PC-9 (cell line): Measurements from ENCODE around the gene FLYWCH2. TPM values are rescaled to one million over a fixed set of nuclear protein-coding genes. Genes with fewer than 3 reads are reported as not detected.

Experiments
- BruUV-seq: library from RNA; stranded (reverse); fragments of 400-500 nt; replicated peaks from 2 replicates; lab custom pipeline; 2021; lab: Mats Ljungman, UMichigan
- CTCF ChIA-PET: fragments of 300-600 bp; sonication (Branson Sonifier 250); formaldehyde crosslinking; loops from one replicate; lab custom pipeline; 2022; ENCODE audit warnings: antibody characterized with exemption; lab: Charles Lee
- POLR2A ChIA-PET: fragments of 300-600 bp; sonication (Branson Sonifier 250); formaldehyde crosslinking; loops from one replicate; lab custom pipeline; 2022; ENCODE audit warnings: antibody characterized with exemption; ENCODE audit not compliant: unreplicated experiment; lab: Charles Lee
- DNase-seq, 2 experiments: peaks; one replicate each; pipeline versions ENCODE4 v3.0.0 to v3.0.0-alpha.2; 2015 to 2022; ENCODE audit warnings: mixed read lengths in 1 of 2
- H2AFZ ChIP-seq: fragments of 200-600 bp; sonication (generic); 2 replicates; pipeline ENCODE4 v1.8.1; 2017; ENCODE audit warnings: antibody characterized with exemption
- H3F3A ChIP-seq: fragments of 200-600 bp; sonication (generic); 2 replicates; pipeline ENCODE4 v1.8.1; 2017; ENCODE audit warnings: antibody characterized with exemption, mild to moderate bottlenecking, low read depth; ENCODE audit not compliant: insufficient read depth
- H3K27ac ChIP-seq: fragments of 200-600 bp; sonication (generic); 2 replicates; pipeline ENCODE4 v1.6.1; 2016; ENCODE audit warnings: mixed run types
- H3K27me3 ChIP-seq: fragments of 200-600 bp; sonication (generic); 2 replicates; pipeline ENCODE4 v1.6.1; 2016; ENCODE audit warnings: low read depth, mixed run types; ENCODE audit not compliant: insufficient read depth
- H3K36me3 ChIP-seq: fragments of 200-600 bp; sonication (generic); 2 replicates; pipeline ENCODE4 v1.6.1; 2016; ENCODE audit warnings: low read depth, mixed run types
- H3K4me1 ChIP-seq: fragments of 200-600 bp; sonication (generic); replicated peaks from 2 replicates; pipeline ENCODE4 v1.6.1; 2016; ENCODE audit warnings: mixed run types; ENCODE audit not compliant: insufficient read depth
- H3K4me2 ChIP-seq: fragments of 200-600 bp; sonication (generic); 2 replicates; pipeline ENCODE4 v1.6.1; 2017; ENCODE audit warnings: mixed run types
- H3K4me3 ChIP-seq: fragments of 200-600 bp; sonication (generic); 2 replicates; pipeline ENCODE4 v1.6.1; 2016; ENCODE audit warnings: mixed run types
- H3K79me2 ChIP-seq: fragments of 200-600 bp; sonication (generic); 2 replicates; pipeline ENCODE4 v1.6.1; 2017; ENCODE audit warnings: low read depth, mixed run types
- H3K9me2 ChIP-seq: fragments of 200-600 bp; sonication (generic); 2 replicates; pipeline ENCODE4 v1.8.1; 2017; ENCODE audit warnings: mild to moderate bottlenecking; ENCODE audit not compliant: insufficient read depth
- H3K9me3 ChIP-seq: fragments of 200-600 bp; sonication (generic); 2 replicates; pipeline ENCODE4 v1.8.1; 2016; ENCODE audit warnings: low read depth; ENCODE audit not compliant: insufficient read depth
- H4K20me1 ChIP-seq: fragments of 200-600 bp; sonication (generic); 2 replicates; pipeline ENCODE4 v1.8.1; 2017; ENCODE audit not compliant: insufficient read depth
- EZH2 ChIP-seq: fragments of 200-600 bp; sonication (generic); IDR thresholded peaks from 2 replicates; pipeline ENCODE4 v1.8.0; 2017; ENCODE audit warnings: antibody characterized with exemption, low read depth
- intact Hi-C: fragments of 100-400 bp; cut with micrococcal nuclease; formaldehyde crosslinking; loops from one replicate; pipeline ENCODE4 v1.10.0; 2022; ENCODE audit not compliant: unreplicated experiment
- total RNA-seq: library from RNA; stranded (reverse); gene quantifications from 2 replicates; pipeline ENCODE4 v1.2.3, GENCODE V29; 2021
- TF ChIP-seq, protein P1 (sequence below): fragments of 200-600 bp; sonication (generic); conservative IDR thresholded peaks from 2 replicates; pipeline ENCODE4 v1.6.1; 2017; ENCODE audit warnings: mixed run types, antibody characterized with exemption, mild to moderate bottlenecking, moderate library complexity

FLYWCH2 gene
- total RNA-seq, 1 experiment from 2014 or later, result 41.5 TPM

DNA sequence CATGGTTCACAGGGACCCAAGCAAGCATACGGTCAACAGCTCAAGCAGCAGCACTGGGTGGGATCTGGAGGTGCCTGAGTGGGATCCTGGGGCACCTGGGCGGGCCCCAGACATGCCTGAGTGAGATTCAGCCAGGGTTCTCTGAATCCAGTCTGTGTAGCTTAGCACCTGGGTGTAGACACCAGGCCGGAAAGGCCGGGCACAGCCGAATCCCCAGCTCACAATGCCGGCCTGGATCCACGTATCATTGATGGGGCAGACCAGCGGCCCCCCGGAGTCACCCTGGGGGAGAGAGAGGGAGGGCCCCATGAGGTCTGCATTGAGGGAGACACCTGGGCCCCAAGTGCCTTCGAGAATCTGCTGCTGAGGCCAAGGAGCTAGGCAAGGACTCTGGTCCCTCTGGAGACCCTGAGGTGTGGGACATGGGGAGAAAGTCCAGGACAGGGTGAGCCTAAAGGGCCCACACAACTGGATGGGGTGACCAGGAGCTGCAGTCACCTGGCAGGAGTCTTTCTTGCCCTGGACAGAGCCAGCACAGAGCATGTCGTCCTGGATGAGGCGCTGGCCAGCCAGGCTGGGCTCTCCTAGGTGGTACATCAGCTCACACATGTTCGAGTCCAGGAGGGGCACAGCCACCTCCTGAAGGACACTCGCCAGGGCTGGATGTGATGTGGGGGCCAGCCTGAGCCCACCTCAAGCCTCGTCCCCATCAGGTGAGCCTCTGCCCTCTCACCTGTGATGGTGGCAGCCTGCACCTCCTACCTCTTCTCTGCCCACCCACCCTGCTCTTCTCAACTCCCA is 43.2 kb upstream of the FLYWCH2 start:
- ChIA-PET CTCF (interaction anchor here (1.1 to 2.2 kb wide), 2 partner anchors 28 to 31 kb away, joined by 3 to 6 read pairs; no protein-coding TSS in a partner anchor), POLR2A (no interaction called here)
- H3K27me3 ChIP-seq, result no peaks in the 10 kb centered on the region
- H3K79me2 ChIP-seq, result no peaks in the 10 kb centered on the region
- H3K9me3 ChIP-seq, result no peaks in the 10 kb centered on the region
- BruUV-seq, result no TSS peak
- H3K36me3 ChIP-seq, result no peaks in the 10 kb centered on the region
- H3K4me3 ChIP-seq, result no peak overlapping the region
- H3F3A ChIP-seq, result peaks cover 45% of the 10 kb centered on the region
- H4K20me1 ChIP-seq, result no peaks in the 10 kb centered on the region
- TF ChIP-seq, protein P1, sequence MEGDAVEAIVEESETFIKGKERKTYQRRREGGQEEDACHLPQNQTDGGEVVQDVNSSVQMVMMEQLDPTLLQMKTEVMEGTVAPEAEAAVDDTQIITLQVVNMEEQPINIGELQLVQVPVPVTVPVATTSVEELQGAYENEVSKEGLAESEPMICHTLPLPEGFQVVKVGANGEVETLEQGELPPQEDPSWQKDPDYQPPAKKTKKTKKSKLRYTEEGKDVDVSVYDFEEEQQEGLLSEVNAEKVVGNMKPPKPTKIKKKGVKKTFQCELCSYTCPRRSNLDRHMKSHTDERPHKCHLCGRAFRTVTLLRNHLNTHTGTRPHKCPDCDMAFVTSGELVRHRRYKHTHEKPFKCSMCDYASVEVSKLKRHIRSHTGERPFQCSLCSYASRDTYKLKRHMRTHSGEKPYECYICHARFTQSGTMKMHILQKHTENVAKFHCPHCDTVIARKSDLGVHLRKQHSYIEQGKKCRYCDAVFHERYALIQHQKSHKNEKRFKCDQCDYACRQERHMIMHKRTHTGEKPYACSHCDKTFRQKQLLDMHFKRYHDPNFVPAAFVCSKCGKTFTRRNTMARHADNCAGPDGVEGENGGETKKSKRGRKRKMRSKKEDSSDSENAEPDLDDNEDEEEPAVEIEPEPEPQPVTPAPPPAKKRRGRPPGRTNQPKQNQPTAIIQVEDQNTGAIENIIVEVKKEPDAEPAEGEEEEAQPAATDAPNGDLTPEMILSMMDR, result no peak
- H3K9me2 ChIP-seq, result no peaks in the 10 kb centered on the region
- H3K4me1 ChIP-seq, result peaks cover 37% of the 10 kb centered on the region
- no peak for DNase-seq
- H3K27ac ChIP-seq, result no peak overlapping the region
- H2AFZ ChIP-seq, result no peak overlapping the region
- intact Hi-C loops, result loop anchor here (5.0 kb wide), 1 partner anchor 67 kb away; no protein-coding TSS in a partner anchor
- no peak overlapping the region for H3K4me2 ChIP-seq

- POLR2A ChIA-PET, result no interaction called here
- no peak for TF ChIP-seq EZH2
- TF ChIP-seq, protein P1, result no peak
- Histone ChIP-seq H3K9me3 (no peaks in the 10 kb centered on the region), H3K36me3 (no peaks in the 10 kb centered on the region), H4K20me1 (no peaks in the 10 kb centered on the region), H3K9me2 (no peaks in the 10 kb centered on the region), H3K4me1 (peaks cover 41% of the 10 kb centered on the region), H3F3A (peaks cover 50% of the 10 kb centered on the region), H3K27me3 (no peaks in the 10 kb centered on the region), H2AFZ (no peak overlapping the region), H3K4me2 (no peak overlapping the region), H3K27ac (no peak overlapping the region), H3K4me3 (no peak overlapping the region), H3K79me2 (no peaks in the 10 kb centered on the region)
- BruUV-seq, result no TSS peak
- intact Hi-C loops, result no loop called here
- no peak for DNase-seq
- CTCF ChIA-PET, result interaction anchor here (0.6 to 2.2 kb wide), 2 partner anchors 27 to 159 kb away, joined by 5 to 6 read pairs; no protein-coding TSS in a partner anchor
Observed at GRCh38 chr16:2840914-2841313, 42.1 kb upstream of the FLYWCH2 start.

DNA sequence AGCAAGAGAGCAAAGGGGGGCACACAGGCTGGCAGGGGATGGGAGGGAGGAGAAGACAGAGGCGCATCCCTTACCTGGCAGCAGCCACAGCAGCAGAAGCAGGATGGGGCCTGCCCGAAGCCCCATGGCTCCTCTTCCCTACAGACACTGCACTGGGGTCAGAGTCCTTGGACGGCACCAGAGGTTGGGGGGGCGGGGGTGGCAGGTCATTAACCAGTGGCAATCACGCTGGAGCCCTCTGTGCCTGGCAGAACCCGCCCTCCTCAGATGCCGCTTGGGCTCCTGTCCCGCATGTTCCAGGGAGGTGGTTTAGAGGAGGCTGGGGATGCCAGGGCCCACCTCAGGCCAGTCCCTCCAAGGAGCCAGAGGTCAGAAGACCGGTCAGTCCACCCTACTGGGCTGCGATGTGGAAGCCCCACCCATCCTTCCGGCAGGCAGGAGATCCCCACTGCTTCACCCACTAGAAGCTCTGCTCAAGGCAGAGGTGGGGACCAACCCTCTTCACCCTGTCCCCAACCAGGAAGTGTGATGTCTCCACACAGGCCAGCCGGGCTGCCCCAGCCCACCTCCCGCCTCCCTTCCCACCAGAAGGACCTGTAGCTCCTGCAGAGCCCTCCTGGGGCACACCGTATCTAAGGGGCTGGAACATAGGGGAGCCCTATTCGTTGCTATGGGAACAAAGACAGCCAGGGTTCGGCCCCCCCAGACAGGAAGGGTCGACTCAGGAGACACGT is 41.2 kb upstream of the FLYWCH2 start:
- Histone ChIP-seq H3K27me3 (no peaks in the 10 kb centered on the region), H3K9me2 (no peaks in the 10 kb centered on the region), H3K36me3 (no peaks in the 10 kb centered on the region), H3K4me1 (peaks cover 40% of the 10 kb centered on the region), H4K20me1 (no peaks in the 10 kb centered on the region), H3F3A (peaks cover 48% of the 10 kb centered on the region), H3K9me3 (no peaks in the 10 kb centered on the region), H3K4me2 (no peak overlapping the region), H3K27ac (no peak overlapping the region), H2AFZ (no peak overlapping the region), H3K4me3 (no peak overlapping the region), H3K79me2 (no peaks in the 10 kb centered on the region)
- no peak for TF ChIP-seq EZH2
- intact Hi-C loops, result no loop called here
- POLR2A ChIA-PET, result interaction anchor here (0.6 kb wide), 1 partner anchor 311 kb away, joined by 3 read pairs; no protein-coding TSS in a partner anchor
- peak in 1 of 2 experiments; percentile 46 for DNase-seq
- no TSS peak for BruUV-seq
- CTCF ChIA-PET, result no interaction called here
